ENCODE measurements around the gene CDH13.

Gene CDH13

GRCh38 chr16:83579436-83579835, 952.7 kb downstream of the CDH13 start:
- DNase-seq (ENCODE audit: low spot score) = no peak

GRCh38 chr16:83581082-83581481, 954.3 kb downstream of the CDH13 start:
- DNase-seq (ENCODE audit: low spot score) = no peak

DNA sequence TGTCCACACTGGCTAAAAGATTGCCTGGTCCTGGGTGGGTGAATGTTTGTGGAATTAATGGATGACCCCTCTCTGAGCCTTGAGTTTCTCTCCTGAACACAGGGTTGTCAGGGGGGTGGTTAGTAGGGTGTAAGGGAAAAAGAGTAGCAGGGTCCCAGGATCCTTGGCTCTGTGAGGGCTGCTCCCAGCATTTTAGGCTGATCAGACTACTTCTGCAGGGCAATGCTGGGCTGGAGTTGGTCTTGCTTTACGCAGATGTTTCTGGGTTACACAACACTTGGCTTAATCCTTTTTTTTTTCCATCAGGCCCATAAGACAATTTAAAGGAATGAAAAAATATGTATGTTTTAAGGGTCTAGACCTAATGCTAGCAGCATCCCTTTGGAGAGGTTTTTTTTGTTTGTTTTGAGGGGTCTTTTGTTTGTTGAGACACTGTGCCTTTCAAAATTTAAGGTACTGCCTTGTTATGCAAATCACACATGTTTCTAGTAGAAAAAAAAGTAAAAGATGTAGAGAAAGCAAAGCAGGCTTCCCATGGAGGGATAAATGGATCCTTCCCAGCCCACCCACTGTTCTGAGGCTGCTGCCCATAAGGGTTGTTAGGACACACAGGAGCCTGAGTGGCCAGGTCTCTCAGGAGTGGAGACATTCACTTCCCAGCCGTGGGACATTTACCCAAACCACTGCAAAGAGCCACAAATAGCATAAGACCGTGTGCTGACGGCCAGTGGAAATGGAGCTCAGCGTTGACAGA, 955.4 kb downstream of the CDH13 start:
- no peak for DNase-seq (ENCODE audit: low spot score)

- no peak for DNase-seq (ENCODE audit: low spot score)
Measured at GRCh38 chr16:83586036-83586435, 959.3 kb downstream of the CDH13 start.

DNA sequence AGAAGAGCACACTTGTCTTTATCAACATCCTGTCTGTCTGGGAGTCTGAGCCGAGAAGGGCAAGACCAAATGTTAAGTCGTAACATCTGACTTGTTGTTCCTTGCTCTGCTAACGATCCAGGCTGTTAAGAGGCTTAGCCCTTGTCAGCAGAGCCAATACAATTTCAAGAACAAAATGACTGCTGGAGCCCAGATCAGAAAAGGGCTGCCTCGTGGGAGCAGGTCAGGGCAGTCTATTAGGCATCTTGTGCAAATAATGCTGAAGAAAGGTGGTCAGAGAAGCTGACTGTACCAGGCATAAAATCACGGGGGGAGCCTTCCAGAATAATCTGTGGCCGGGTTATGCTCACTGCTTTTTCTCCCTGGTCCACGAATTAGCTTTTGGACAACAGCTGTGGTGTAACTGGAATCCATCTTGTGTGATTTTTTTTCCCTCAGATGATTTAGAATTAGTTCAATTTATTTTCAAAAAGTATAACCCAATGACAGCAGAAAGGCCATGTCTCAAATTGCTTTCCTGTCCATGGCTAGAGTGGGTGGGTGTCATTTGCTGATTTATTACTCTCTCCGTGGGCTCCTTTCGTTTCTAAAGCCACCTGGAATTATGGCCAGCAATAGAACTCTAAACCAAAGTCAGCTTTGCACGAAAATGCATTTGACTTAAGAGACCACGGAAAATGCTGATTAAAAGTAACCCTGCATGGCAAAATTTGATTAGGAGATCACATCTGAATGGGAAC, 959.9 kb downstream of the CDH13 start:
- no peak for DNase-seq (ENCODE audit: low spot score)

DNA sequence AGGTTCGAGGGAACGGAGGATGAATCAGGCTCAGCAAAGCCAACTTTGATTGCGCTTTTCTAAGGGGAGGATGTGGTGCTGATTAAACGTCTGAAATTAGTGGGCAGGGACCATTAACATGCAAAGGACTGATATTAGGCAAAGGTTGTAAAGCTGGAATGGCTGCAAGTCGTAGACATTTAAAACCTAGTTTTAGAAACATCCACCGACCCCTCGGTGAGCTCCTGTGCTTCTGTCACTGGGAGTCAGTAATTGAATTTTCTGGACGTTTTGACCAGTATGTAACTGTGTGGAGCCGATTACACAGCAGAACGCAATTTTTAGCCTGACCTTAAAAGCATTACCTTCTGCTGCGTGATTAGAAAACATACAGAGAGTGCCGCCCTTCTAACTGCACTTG, 960.4 kb downstream of the CDH13 start:
- no peak for DNase-seq (ENCODE audit: low spot score)

- no peak for DNase-seq (ENCODE audit: low spot score)
Measured at GRCh38 chr16:83588070-83588469, 961.3 kb downstream of the CDH13 start.

DNA sequence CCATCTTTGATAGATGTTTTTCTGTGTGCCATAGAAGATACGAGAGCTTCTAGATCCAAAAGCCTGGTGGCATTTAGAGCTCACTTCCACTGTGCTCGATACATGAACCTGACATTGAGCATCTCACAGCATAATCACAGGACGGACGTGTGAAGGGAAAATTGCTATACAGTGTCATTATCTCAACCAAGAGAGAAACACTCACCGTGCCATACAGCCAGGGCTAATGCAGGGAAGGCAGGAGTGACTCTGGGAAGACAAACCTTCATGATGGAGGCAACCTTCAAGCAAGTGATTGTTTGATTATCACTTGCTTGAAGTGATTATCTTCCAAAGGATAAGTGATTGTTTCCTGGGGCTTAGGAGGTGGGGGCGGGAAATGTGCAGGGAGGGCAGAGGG, 962.8 kb downstream of the CDH13 start:
- DNase-seq (ENCODE audit: low spot score) = no peak

DNA sequence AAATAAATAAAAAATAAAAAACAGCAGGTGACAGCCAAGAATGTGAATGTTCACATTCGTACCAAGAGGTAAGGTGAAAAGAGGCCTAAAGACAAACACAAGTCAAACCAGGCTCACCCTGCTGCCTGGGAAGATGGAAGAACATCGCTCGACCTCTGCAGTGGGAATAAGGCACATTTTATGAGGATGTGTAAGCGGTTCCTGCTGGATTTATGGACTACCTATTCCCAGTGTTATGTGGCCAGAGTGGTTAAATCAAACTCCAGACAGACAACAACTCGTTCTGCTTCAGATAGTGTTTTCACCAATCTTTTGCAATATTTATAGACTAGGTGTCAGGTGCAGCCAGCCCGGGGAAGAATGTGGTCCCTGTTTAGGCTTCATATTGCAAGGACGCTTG, 966.0 kb downstream of the CDH13 start:
- DNase-seq (ENCODE audit: low spot score) = no peak

DNA sequence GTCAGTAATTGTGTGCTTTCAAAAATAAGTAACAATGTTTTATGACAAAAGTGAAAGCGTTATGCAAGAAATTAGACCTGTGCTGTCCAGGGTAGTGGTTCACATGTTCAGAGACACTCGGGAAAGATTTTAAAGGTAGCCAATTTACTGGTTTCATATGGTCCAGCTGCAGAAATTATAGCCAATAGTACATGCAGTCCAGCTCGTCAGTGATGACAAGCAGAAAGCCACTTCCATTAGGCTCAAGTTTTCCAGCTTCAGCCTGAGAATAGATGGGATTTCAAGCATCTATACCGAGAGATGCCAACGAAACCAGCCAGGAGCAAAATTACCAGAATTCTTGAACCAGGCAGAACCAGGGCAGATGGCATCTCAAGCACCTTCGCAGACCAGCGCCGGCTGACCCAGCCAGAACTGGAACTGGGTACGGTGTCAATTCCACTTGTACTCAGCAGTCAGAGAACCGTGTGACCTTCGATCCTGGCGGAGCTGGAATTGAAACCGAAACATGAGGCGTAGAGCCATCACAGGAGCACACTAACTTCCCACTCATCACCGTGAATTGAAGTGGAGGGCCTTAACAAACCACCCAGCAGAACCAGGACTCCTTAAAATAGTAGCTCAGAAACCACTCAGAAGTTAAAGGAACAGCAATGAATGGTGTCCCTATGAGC, 973.2 kb downstream of the CDH13 start:
- no peak for DNase-seq (ENCODE audit: low spot score)

GRCh38 chr16:83602761-83603722, 976.3 kb downstream of the CDH13 start:
- no peak for DNase-seq (ENCODE audit: low spot score)

- no peak for DNase-seq (ENCODE audit: low spot score)
Measured at GRCh38 chr16:83603723-83604570, 977.2 kb downstream of the CDH13 start.

DNA sequence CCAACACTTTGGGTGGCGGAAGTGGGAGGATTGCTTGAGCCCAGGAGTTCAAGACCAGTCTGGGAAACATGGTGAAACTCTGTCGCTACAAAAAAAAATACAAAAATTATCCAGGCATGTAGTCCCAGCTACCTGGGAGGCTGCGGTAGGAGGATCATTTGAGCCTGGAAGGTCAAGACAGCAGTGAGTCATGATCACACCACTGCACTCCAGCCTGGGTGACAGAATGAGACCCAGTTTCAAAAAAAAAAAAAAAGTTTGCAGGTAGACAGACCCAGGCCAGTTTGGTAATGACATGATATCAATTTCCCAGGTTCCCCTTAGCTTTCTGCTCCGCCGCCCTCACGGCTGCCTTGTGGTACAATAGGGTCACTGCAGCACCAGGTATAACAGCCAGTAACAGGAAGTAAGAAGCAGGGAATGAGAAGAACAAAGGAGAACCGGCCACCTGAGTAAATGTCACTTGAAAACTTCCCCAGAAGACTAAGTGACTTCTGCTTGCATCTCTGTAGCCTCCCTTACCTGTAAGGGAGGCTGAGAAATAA, 979.8 kb downstream of the CDH13 start:
- DNase-seq (ENCODE audit: low spot score) = no peak

GRCh38 chr16:83609178-83609577, 982.4 kb downstream of the CDH13 start:
- no peak for DNase-seq (ENCODE audit: low spot score)

- DNase-seq (ENCODE audit: low spot score) = no peak
Measured at GRCh38 chr16:83615141-83615952, 988.6 kb downstream of the CDH13 start.

- DNase-seq (ENCODE audit: low spot score) = no peak
Measured at GRCh38 chr16:83615953-83616350, 989.2 kb downstream of the CDH13 start.

DNA sequence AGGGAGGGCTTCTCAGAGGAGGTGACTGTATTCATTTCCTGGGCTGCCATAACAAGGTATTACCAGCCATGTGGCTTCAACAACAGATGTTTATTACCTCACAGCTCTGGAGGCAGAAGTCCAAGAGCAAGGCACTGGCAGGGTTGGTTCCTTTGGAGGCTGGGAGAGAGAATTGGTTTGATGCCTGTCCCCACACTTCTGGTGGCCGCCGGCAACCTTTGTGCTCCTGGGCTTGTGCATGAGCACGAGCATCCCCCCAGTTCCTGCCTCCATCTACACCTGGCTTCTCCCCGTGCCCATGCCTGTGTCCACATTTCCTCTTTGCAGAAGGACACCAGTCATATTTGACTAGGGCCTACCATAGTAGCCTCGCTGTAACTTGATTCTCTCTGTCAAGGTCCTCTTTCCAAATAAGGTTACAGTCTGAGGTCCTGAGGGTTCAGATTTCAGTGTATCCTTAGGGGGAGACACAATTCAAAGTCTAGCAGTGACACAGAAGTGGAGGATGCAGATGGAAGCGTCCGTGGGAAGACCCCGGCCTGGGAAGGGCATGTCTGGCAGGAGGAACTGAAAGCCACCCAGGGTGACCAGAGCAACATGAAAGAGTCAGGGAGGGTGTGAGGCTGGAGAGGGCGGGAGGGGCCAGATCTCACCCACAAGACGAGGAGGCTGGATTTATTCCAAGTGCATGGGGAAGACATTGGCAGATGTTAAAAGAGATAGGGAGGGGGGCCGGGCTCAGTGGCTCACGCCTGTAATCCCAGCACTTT, 992.8 kb downstream of the CDH13 start:
- DNase-seq (ENCODE audit: low spot score) = no peak

DNA sequence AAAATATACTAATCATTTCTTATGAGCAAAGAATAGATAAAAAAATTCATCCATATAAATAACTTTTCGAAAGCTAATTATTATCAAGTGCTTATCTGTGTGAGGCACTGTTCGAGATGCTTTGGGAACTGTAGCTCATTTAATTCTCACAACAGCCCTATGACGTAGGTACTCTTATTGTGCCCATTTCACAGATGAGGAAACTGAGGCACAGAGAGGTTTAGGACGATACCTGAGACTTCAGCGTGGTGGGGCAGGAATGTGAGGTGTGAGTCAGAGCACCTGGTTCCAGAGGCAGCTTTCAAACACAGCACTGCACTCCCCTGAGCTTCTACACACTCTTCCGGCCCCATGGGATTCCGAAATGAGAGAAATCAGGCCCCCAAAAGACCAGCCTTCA, 995.2 kb downstream of the CDH13 start:
- DNase-seq (ENCODE audit: low spot score) = no peak

Measured in globus pallidus (tissue), 1 donor.